GM12873 (cell line): ENCODE data around the gene PODNL1.

ENCODE experiments used
- CTCF ChIP-seq: IDR thresholded peaks from 2 replicates; pipeline ENCODE4 v1.5.1; 2012; ENCODE audit warnings: low read depth, mild to moderate bottlenecking, moderate library complexity, low read length, control low read depth; ENCODE audit not compliant: insufficient read depth; ENCODE audit errors: missing control alignments

PODNL1 gene

GRCh38 chr19:13917888-13918406 lies 20.3 kb downstream of the PODNL1 start:
- TF ChIP-seq CTCF, result no peak

GRCh38 chr19:13914777-13915176 lies 23.4 kb downstream of the PODNL1 start:
- no peak for TF ChIP-seq CTCF

- no peak for TF ChIP-seq CTCF
These were observed 24.9 kb downstream of the PODNL1 start for GRCh38 chr19:13913352-13913751.

- no peak for TF ChIP-seq CTCF
These were observed 28.8 kb downstream of the PODNL1 start for GRCh38 chr19:13909430-13909829.

GRCh38 chr19:13908674-13909073 lies 29.5 kb downstream of the PODNL1 start:
- TF ChIP-seq CTCF, result no peak

GRCh38 chr19:13906910-13907309 lies 31.3 kb downstream of the PODNL1 start:
- no peak for TF ChIP-seq CTCF

- no peak for TF ChIP-seq CTCF
These were observed 31.7 kb downstream of the PODNL1 start for GRCh38 chr19:13906521-13906904.
